OCI-LY3 (cell line): ENCODE measurements around the gene FAT3.

Source experiments
- CTCF ChIP-seq: fragments of 200-600, 300-600 bp; sonication (generic); IDR thresholded peaks from 2 replicates; pipeline ENCODE4 v1.5.1; 2014; ENCODE audit warnings: antibody characterized with exemption, low read length, low read depth
- EZH2phosphoT487 ChIP-seq: fragments of 200-600 bp; shearing (Covaris generic); IDR thresholded peaks from 2 replicates; pipeline ENCODE4 v1.6.1; 2018; ENCODE audit warnings: antibody characterized with exemption, mixed run types, low read depth

DNA sequence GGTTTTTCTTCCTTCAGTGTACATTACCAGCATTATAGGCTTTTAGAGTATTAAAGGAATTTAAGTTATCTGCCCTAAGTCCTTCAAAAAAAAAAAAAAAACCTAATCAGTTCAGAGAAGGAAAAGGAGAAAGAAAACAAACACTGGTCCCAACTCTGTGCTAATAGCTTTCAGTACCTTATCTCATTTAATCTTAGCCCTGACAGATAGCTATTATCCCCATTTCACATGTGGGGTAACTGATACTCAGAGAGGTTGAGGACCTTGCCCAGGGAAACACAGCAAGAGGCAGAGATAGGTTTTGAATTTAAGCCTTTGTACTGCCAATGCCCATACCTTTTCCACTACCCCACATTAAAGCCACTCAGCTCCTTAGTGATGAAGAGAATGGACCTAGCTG is 43.4 kb downstream of the FAT3 start:
- no peak for TF ChIP-seq CTCF
- no peak for TF ChIP-seq EZH2phosphoT487
